HG03342 (cell line): ENCODE measurements around the gene RBMS1.
A peak's percentile ranks its signal among the peaks of the same experiment; 100 is the strongest.
"Not testable (repeated sequence)": the region's sequence is repeated elsewhere in the genome, so short reads cannot be mapped to it uniquely, and the experiment has no call there.

Experiments used
- ATAC-seq: cut with Tn5 transposase; IDR thresholded peaks from one replicate; pipeline ENCODE4 v1.9.1; 2021; ENCODE audit warnings: mild to moderate bottlenecking, moderate library complexity; ENCODE audit not compliant: unreplicated experiment

Gene RBMS1

GRCh38 chr2:160437273-160437672 lies 56.3 kb downstream of the RBMS1 start:
- ATAC-seq, result no peak

GRCh38 chr2:160434254-160434948 lies 59.2 kb downstream of the RBMS1 start:
- ATAC-seq, result no peak

GRCh38 chr2:160433466-160434140 lies 60.0 kb downstream of the RBMS1 start:
- no peak for ATAC-seq

- ATAC-seq, result no peak
Observed at GRCh38 chr2:160432633-160433032, 61.0 kb downstream of the RBMS1 start.

- ATAC-seq, result peak; percentile 56
Observed at GRCh38 chr2:160431441-160431840, 62.2 kb downstream of the RBMS1 start.

GRCh38 chr2:160430001-160430344 lies 63.6 kb downstream of the RBMS1 start:
- ATAC-seq, result no peak

GRCh38 chr2:160429248-160430000 lies 64.2 kb downstream of the RBMS1 start:
- peak; percentile 38 for ATAC-seq

- ATAC-seq, result no peak
Observed at GRCh38 chr2:160428405-160428763, 65.2 kb downstream of the RBMS1 start.

- peak; percentile 60 for ATAC-seq
Observed at GRCh38 chr2:160427629-160428404, 65.8 kb downstream of the RBMS1 start.

- no peak for ATAC-seq
Observed at GRCh38 chr2:160426604-160427003, 67.0 kb downstream of the RBMS1 start.

- no peak for ATAC-seq
Observed at GRCh38 chr2:160425434-160426151, 68.0 kb downstream of the RBMS1 start.

GRCh38 chr2:160423126-160423525 lies 70.5 kb downstream of the RBMS1 start:
- no peak for ATAC-seq

- not testable (repeated sequence) for ATAC-seq
Observed at GRCh38 chr2:160421646-160422501, 71.7 kb downstream of the RBMS1 start.

GRCh38 chr2:160420711-160421110 lies 72.9 kb downstream of the RBMS1 start:
- ATAC-seq, result no peak

GRCh38 chr2:160419776-160420505 lies 73.7 kb downstream of the RBMS1 start:
- no peak for ATAC-seq

GRCh38 chr2:160418853-160419252 lies 74.8 kb downstream of the RBMS1 start:
- no peak for ATAC-seq

GRCh38 chr2:160418398-160418765 lies 75.2 kb downstream of the RBMS1 start:
- no peak for ATAC-seq

GRCh38 chr2:160417745-160418397 lies 75.7 kb downstream of the RBMS1 start:
- no peak for ATAC-seq

GRCh38 chr2:160415991-160416390 lies 77.6 kb downstream of the RBMS1 start:
- ATAC-seq, result no peak
